Ectodermal cell (in vitro differentiated cells): ENCODE results near the gene TGIF2.
"Not testable (repeated sequence)": the region's sequence is repeated elsewhere in the genome, so short reads cannot be mapped to it uniquely, and the experiment has no call there.

Experiments used
- H3K27ac ChIP-seq: 2 replicates; pipeline ENCODE4 v1.7.0; 2013; ENCODE audit warnings: mild to moderate bottlenecking, low read depth, low read length; ENCODE audit not compliant: insufficient read depth, poor library complexity, severe bottlenecking
- H3K27me3 ChIP-seq: 2 replicates; pipeline ENCODE4 v1.7.0; 2013; ENCODE audit warnings: mild to moderate bottlenecking, low read length; ENCODE audit not compliant: insufficient read depth, control insufficient read depth, poor library complexity, severe bottlenecking
- H3K36me3 ChIP-seq: one replicate; pipeline ENCODE4 v1.7.0; 2013; ENCODE audit warnings: low read length; ENCODE audit not compliant: control insufficient read depth, insufficient read depth
- H3K4me1 ChIP-seq: one replicate; pipeline ENCODE4 v1.7.0; 2013; ENCODE audit warnings: low read length; ENCODE audit not compliant: control insufficient read depth, insufficient read depth
- H3K4me3 ChIP-seq: 2 replicates; pipeline ENCODE4 v1.7.0; 2013; ENCODE audit warnings: low read depth, low read length, control low read depth; ENCODE audit not compliant: insufficient read depth
- H3K9me3 ChIP-seq: 2 replicates; pipeline ENCODE4 v1.7.0; 2013; ENCODE audit warnings: mild to moderate bottlenecking, low read length, moderate library complexity; ENCODE audit not compliant: control insufficient read depth
- WGBS, 2 experiments: methylation state at CpG; one replicate each; pipeline ENCODE4 v1.1.7; 2013; ENCODE audit warnings: missing lambda C conversion rate in 2 of 2; 5-methylcytosine and 5-hydroxymethylcytosine counted together

TGIF2 gene

GRCh38 chr20:36634342-36634741, 60.9 kb downstream of the TGIF2 start:
- Histone ChIP-seq H3K36me3 (no peaks in the 10 kb centered on the region), H3K27me3 (no peaks in the 10 kb centered on the region), H3K27ac (no peak overlapping the region), H3K4me1 (no peaks in the 10 kb centered on the region), H3K9me3 (no peaks in the 10 kb centered on the region), H3K4me3 (no peak overlapping the region)
- WGBS, 2 experiments, result 90 to 93% methylated on average over 11 of the region's 11 CpGs

DNA sequence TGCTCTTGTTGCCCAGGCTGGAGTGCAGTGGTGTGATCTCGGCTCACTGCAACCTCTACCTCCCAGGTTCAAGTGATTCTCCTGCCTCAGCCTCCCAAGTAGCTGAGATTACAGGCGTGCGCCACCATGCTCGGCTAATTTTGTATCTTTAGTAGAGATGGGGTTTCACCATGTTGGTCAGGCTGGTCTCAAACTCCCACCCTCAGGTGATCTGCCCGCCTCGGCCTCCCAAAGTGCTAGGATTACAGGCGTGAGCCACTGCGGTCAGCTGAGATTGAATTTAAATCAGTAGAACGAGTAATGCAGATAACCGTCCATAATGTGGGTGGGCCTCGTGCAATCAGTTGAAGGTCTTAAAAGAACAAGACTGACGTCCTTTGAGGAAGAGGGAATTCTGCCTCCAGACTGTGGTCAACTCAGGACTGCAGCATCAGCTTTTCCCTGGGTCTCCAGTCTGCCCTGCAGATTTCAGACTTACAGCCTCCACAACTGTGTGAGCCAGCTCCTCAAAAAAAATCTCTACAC, 65.5 kb downstream of the TGIF2 start:
- H3K4me3 ChIP-seq, H3K36me3 ChIP-seq, H3K27me3 ChIP-seq, H3K4me1 ChIP-seq, H3K27ac ChIP-seq, H3K9me3 ChIP-seq: not testable (repeated sequence)
- 93 to 95% methylated on average over 12 of the region's 12 CpGs for WGBS, 2 experiments

GRCh38 chr20:36641506-36641843, 68.1 kb downstream of the TGIF2 start:
- Histone ChIP-seq H3K9me3 (no peaks in the 10 kb centered on the region), H3K27me3 (no peaks in the 10 kb centered on the region), H3K27ac (no peak overlapping the region), H3K36me3 (no peaks in the 10 kb centered on the region), H3K4me3 (no peak overlapping the region), H3K4me1 (peaks cover 7% of the 10 kb centered on the region)
- WGBS, 2 experiments, result 82 to 86% methylated on average over 3 of the region's 3 CpGs

DNA sequence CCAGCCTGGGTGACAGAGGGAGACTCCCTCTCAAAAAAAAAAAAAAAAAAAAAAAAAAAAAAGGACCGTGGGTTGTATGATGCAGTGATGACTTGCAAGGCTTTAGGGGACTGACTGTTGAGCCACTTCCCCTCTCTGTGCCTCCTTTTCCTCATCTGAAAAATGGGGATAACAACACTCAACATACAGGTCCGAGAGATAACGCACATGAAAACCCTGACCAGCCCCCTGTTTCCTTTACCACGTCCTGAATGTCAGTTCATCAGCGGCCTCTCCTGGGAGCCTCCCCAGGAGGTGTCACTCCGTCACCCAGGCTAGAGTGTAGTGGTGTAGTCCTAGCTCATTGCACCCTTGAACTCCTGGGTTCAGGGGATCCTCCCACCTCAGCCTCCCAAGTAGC, 68.7 kb downstream of the TGIF2 start:
- no peaks in the 10 kb centered on the region for H3K36me3 ChIP-seq
- H3K9me3 ChIP-seq, result no peaks in the 10 kb centered on the region
- no peaks in the 10 kb centered on the region for H3K27me3 ChIP-seq
- WGBS, 2 experiments, result 93 to 97% methylated on average over 6 of the region's 6 CpGs
- H3K4me1 ChIP-seq, result peaks cover 9% of the 10 kb centered on the region
- H3K27ac ChIP-seq, result no peak overlapping the region
- H3K4me3 ChIP-seq, result no peak overlapping the region
